ENCODE measurements around the gene LRRC8D.

The LRRC8D gene

GRCh38 chr1:89847191-89847729 lies 26.4 kb downstream of the LRRC8D start:
- Histone ChIP-seq H3K4me3 (ENCODE audit: low read depth, low read length) (no peak overlapping the region), H3K9me3 (ENCODE audit: severe bottlenecking) (no peaks in the 10 kb centered on the region), H3K36me3 (peaks cover 10% of the 10 kb centered on the region), H3K27me3 (ENCODE audit: insufficient read depth, low read depth, severe bottlenecking) (no peaks in the 10 kb centered on the region), H3K27ac (no peak overlapping the region)
- no peak for DNase-seq
- no peak for TF ChIP-seq CTCF (IDR thresholded peaks at IDR 0.05; ENCODE audit: low read depth, low read length)

- no peaks in the 10 kb centered on the region for H3K9me3 ChIP-seq (ENCODE audit: severe bottlenecking)
- TF ChIP-seq CTCF (IDR thresholded peaks at IDR 0.05; ENCODE audit: low read depth, low read length): no peak
- no peaks in the 10 kb centered on the region for H3K27me3 ChIP-seq (ENCODE audit: insufficient read depth, low read depth, severe bottlenecking)
- H3K4me3 ChIP-seq (ENCODE audit: low read depth, low read length): no peak overlapping the region
- no peak overlapping the region for H3K27ac ChIP-seq
- DNase-seq: no peak
- peaks cover 5% of the 10 kb centered on the region; the same call in 1 of the 2 replicates for H3K36me3 ChIP-seq
Observed at GRCh38 chr1:89850844-89851415, 30.1 kb downstream of the LRRC8D start.

DNA sequence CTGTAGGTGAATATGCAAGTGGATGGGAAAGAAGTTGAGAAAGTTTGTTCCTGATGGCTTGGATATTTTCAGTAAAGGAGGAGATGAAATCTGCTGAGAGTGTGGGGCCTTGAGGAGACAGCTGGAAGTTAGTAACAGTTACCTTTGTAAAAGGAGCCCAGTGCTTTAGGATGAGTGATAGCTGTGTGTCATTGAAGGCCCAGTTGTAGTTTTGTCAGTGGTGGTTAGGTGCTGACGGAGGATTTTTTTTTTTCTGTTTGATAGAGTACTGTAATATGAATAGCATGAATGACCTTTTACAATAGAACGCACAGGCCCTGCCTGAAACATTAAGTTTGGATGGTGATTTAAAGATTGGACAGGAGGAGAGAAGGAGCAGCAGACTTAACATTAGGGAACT lies 33.3 kb downstream of the LRRC8D start:
- no peak for DNase-seq
- peaks cover 5% of the 10 kb centered on the region; the same call in 1 of the 2 replicates for H3K36me3 ChIP-seq
- H3K27ac ChIP-seq: no peak overlapping the region
- TF ChIP-seq CTCF (IDR thresholded peaks at IDR 0.05; ENCODE audit: low read depth, low read length): no peak
- no peaks in the 10 kb centered on the region for H3K9me3 ChIP-seq (ENCODE audit: severe bottlenecking)
- H3K27me3 ChIP-seq (ENCODE audit: insufficient read depth, low read depth, severe bottlenecking): no peaks in the 10 kb centered on the region
- H3K4me3 ChIP-seq (ENCODE audit: low read depth, low read length): no peak overlapping the region

GRCh38 chr1:89855413-89856123 lies 34.7 kb downstream of the LRRC8D start:
- DNase-seq: no peak
- no peak overlapping the region for H3K4me3 ChIP-seq (ENCODE audit: low read depth, low read length)
- H3K27me3 ChIP-seq (ENCODE audit: insufficient read depth, low read depth, severe bottlenecking): no peaks in the 10 kb centered on the region
- TF ChIP-seq CTCF (IDR thresholded peaks at IDR 0.05; ENCODE audit: low read depth, low read length): no peak
- peaks cover 5% of the 10 kb centered on the region; the same call in 1 of the 2 replicates for H3K36me3 ChIP-seq
- no peak overlapping the region for H3K27ac ChIP-seq
- H3K9me3 ChIP-seq (ENCODE audit: severe bottlenecking): no peaks in the 10 kb centered on the region

- Histone ChIP-seq H3K4me3 (ENCODE audit: low read depth, low read length) (no peak overlapping the region), H3K9me3 (ENCODE audit: severe bottlenecking) (no peaks in the 10 kb centered on the region), H3K36me3 (no peaks in the 10 kb centered on the region), H3K27me3 (ENCODE audit: insufficient read depth, low read depth, severe bottlenecking) (no peaks in the 10 kb centered on the region), H3K27ac (no peak overlapping the region)
- no peak for TF ChIP-seq CTCF (IDR thresholded peaks at IDR 0.05; ENCODE audit: low read depth, low read length)
- DNase-seq: no peak
Observed at GRCh38 chr1:89863165-89863830, 42.5 kb downstream of the LRRC8D start.

Data from WERI-Rb-1 (cell line).